Non-pigmented ciliary epithelial cell (primary cell): ENCODE results near the gene CORO2B.

Source experiments
- DNase-seq: peaks from one replicate; pipeline ENCODE4 v3.0.0-alpha.2; 2010; ENCODE audit warnings: low read depth

CORO2B gene

GRCh38 chr15:68553994-68554720 is 24.6 kb upstream of the CORO2B start:
- DNase-seq: no peak

- no peak for DNase-seq
These were observed 23.8 kb upstream of the CORO2B start for GRCh38 chr15:68554721-68555678.

GRCh38 chr15:68555679-68556037 is 23.1 kb upstream of the CORO2B start:
- DNase-seq: no peak

- DNase-seq: no peak
These were observed 22.4 kb upstream of the CORO2B start for GRCh38 chr15:68556139-68556990.

GRCh38 chr15:68557469-68558317 is 21.1 kb upstream of the CORO2B start:
- DNase-seq: no peak

GRCh38 chr15:68558318-68559305 is 20.2 kb upstream of the CORO2B start:
- DNase-seq: no peak

GRCh38 chr15:68559345-68560310 is 19.2 kb upstream of the CORO2B start:
- no peak for DNase-seq

- no peak for DNase-seq
These were observed 18.2 kb upstream of the CORO2B start for GRCh38 chr15:68560501-68561113.

- DNase-seq: no peak
These were observed 17.5 kb upstream of the CORO2B start for GRCh38 chr15:68561171-68561900.

- DNase-seq: no peak
These were observed 16.9 kb upstream of the CORO2B start for GRCh38 chr15:68561901-68562300.

GRCh38 chr15:68564173-68564572 is 14.6 kb upstream of the CORO2B start:
- DNase-seq: no peak

- DNase-seq: no peak
These were observed 13.6 kb upstream of the CORO2B start for GRCh38 chr15:68565234-68565633.

- DNase-seq: no peak
These were observed 13.1 kb upstream of the CORO2B start for GRCh38 chr15:68565726-68566125.

- DNase-seq: no peak
These were observed 12.3 kb upstream of the CORO2B start for GRCh38 chr15:68566377-68566954.

- DNase-seq: no peak
These were observed 11.4 kb upstream of the CORO2B start for GRCh38 chr15:68567345-68567744.

- no peak for DNase-seq
These were observed 7.8 kb upstream of the CORO2B start for GRCh38 chr15:68570974-68571373.

GRCh38 chr15:68571582-68571981 is 7.2 kb upstream of the CORO2B start:
- no peak for DNase-seq
